DMS114 treated with DMSO at 0.1 percent for 48 hours (cell line): ENCODE data around the gene AMHR2.

Experiments used
- DNase-seq: peaks from one replicate; lab custom pipeline; 2025; ENCODE audit not compliant: unreplicated experiment; lab: John Stamatoyannopoulos, UW

AMHR2 gene

DNA sequence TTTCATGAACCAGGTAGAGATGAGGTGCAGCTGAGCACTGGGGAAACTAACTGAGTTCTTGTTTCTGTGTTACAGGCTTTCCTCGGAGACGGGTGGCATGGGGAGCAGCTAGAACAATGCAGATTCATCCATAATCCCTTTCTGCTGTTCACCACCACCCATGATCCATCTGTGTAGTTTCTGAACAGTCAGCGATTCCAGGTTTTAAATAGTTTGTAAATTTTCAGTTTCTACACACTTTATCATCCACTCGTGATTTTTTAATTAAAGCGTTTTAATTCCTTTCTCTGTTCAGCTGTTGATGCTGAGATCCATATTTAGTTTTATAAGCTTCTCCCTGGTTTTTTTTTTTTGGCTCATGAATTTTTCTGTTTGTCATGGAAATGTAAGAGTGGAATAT lies 55.7 kb downstream of the AMHR2 start:
- DNase-seq: no peak

DNA sequence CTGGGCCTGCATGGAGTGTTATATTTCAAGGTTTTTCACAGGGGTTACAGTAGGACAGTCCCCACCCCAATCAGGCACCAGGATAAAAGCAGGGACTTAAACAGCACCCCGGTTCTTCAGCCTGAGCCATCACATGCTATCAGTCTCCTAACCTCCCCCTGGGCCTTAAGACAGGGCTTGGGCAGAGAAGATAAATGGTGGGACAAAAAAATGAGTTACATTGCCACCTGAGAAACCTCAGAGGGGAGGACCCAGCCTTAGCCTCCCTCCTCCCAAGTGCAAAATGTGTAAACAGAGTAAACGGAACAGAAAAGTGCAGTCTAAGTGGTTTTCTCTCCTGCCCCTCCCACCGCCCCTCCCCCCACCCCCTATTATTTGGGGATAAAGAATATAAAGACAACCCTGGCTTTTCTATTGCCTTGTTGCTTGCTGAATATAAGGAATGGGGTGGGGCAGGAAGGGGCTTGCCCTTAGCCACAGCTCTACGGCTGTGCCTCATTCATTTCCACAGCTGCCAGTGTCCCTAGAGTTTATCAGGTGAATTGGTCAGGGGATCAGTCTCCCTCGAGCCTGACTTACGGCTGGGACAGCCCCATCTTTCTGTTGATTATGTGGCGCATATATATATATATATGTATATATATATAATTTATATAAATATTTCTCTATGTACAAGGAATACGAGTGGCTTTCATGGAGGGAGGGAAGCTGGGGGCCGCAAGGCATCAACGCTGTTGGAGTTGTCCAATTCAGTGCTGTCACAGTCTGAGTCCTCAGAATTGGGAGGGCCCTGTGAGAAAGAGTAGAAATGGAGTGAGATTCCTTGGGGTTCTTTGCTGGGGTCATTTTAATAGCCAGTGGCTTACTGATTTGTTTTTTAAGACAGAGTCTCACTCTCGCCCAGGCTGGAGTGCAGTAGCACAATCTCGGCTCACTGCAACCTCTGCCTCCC lies 57.1 kb downstream of the AMHR2 start:
- no peak for DNase-seq
